SK-N-SH (cell line): ENCODE results near the gene SLC12A6. TPM values are rescaled to one million over a fixed set of nuclear protein-coding genes. Genes with fewer than 3 reads are reported as not detected.

Experiments
- CTCF ChIA-PET: fragments of 300-600, 350-600 bp; formaldehyde crosslinking; extraction: SDS; loops from one replicate; lab custom pipeline; 2021; lab: Yijun Ruan, JAX
- POLR2A ChIA-PET: fragments of 350-600 bp; sonication (Branson Sonifier 250); formaldehyde crosslinking; extraction: SDS; loops from one replicate; lab custom pipeline; 2020; ENCODE audit warnings: antibody characterized with exemption, inconsistent platforms; lab: Yijun Ruan, JAX
- DNase-seq: peaks from one replicate; pipeline ENCODE4 v3.0.0; 2012
- H2AFZ ChIP-seq: fragments of 200-600 bp; sonication (generic); 2 replicates; pipeline ENCODE4 v1.8.1; 2016; ENCODE audit warnings: antibody characterized with exemption, mild to moderate bottlenecking, low read depth
- H3F3A ChIP-seq: fragments of 200-600 bp; sonication (generic); replicated peaks from 2 replicates; pipeline ENCODE3; 2016; ENCODE audit warnings: antibody characterized with exemption, mild to moderate bottlenecking; ENCODE audit not compliant: insufficient read depth
- H3K27ac ChIP-seq, 2 experiments: fragments of 200-500 bp in 1 of 2; fragments of 200-600 bp in 1 of 2; sonication (Bioruptor generic) in 1 of 2; sonication (generic), shearing (Covaris generic) in 1 of 2; 2 replicates each; pipeline versions ENCODE4 v1.5.1 to v1.6.1; 2014 to 2016; ENCODE audit warnings: low read depth in 2 of 2, inconsistent platforms in 1 of 2, low read length in 1 of 2, mild to moderate bottlenecking in 1 of 2, mixed read lengths in 1 of 2
- H3K27me3 ChIP-seq: fragments of 200-600 bp; sonication (generic), shearing (Covaris generic); 2 replicates; pipeline ENCODE4 v1.6.1; 2016; ENCODE audit warnings: mixed run types; ENCODE audit not compliant: insufficient read depth
- H3K36me3 ChIP-seq, 2 experiments: fragments of 200-500 bp in 1 of 2; fragments of 200-600 bp in 1 of 2; sonication (Bioruptor generic) in 1 of 2; sonication (generic) in 1 of 2; replicated peaks in 1 of 2; 2 replicates each; pipeline versions ENCODE3 to v1.5.1; 2014 to 2016; ENCODE audit warnings: low read length in 1 of 2, mild to moderate bottlenecking in 1 of 2; ENCODE audit not compliant: insufficient read depth in 2 of 2, control insufficient read depth in 1 of 2
- H3K4me1 ChIP-seq, 2 experiments: fragments of 200-500 bp in 1 of 2; fragments of 200-600 bp in 1 of 2; sonication (Bioruptor generic) in 1 of 2; sonication (generic), shearing (Covaris generic) in 1 of 2; 2 replicates each; pipeline versions ENCODE4 v1.5.1 to v1.6.1; 2014 to 2016; ENCODE audit warnings: low read depth in 1 of 2, low read length in 1 of 2, mixed run types in 1 of 2; ENCODE audit not compliant: insufficient read depth in 2 of 2, control insufficient read depth in 1 of 2
- H3K4me2 ChIP-seq: fragments of 200-600 bp; sonication (generic), shearing (Covaris generic); 2 replicates; pipeline ENCODE4 v1.6.1; 2017; ENCODE audit warnings: mixed run types
- H3K4me3 ChIP-seq, 2 experiments: fragments of 200-500 bp in 1 of 2; fragments of 200-600 bp in 1 of 2; sonication (Bioruptor generic) in 1 of 2; sonication (generic), shearing (Covaris generic) in 1 of 2; 2 replicates each; pipeline versions ENCODE4 v1.5.1 to v1.8.1; 2014 to 2016; ENCODE audit warnings: low read depth in 2 of 2, inconsistent platforms in 1 of 2, low read length in 1 of 2, mild to moderate bottlenecking in 1 of 2, mixed read lengths in 1 of 2, moderate library complexity in 1 of 2
- H3K79me2 ChIP-seq: fragments of 200-600 bp; sonication (generic); 2 replicates; pipeline ENCODE4 v1.8.1; 2017; ENCODE audit warnings: mild to moderate bottlenecking; ENCODE audit not compliant: insufficient read depth
- H3K9ac ChIP-seq: fragments of 200-600 bp; sonication (generic); 2 replicates; pipeline ENCODE4 v1.6.1; 2017; ENCODE audit warnings: mixed run types
- H3K9me2 ChIP-seq: fragments of 200-600 bp; sonication (generic); 2 replicates; pipeline ENCODE4 v1.6.1; 2017; ENCODE audit warnings: mixed run types
- H3K9me3 ChIP-seq: fragments of 200-600 bp; sonication (generic); 2 replicates; pipeline ENCODE4 v1.6.1; 2017; ENCODE audit warnings: mixed run types, mild to moderate bottlenecking, moderate library complexity
- H4K20me1 ChIP-seq: fragments of 200-600 bp; sonication (generic); 2 replicates; pipeline ENCODE4 v1.6.1; 2017; ENCODE audit warnings: mild to moderate bottlenecking, mixed run types; ENCODE audit not compliant: insufficient read depth
- EP300 ChIP-seq, 2 experiments: IDR thresholded peaks; 2 replicates each; pipeline versions ENCODE4 v1.4.0 to v1.6.1; 2012; ENCODE audit warnings: borderline replicate concordance in 1 of 2, low read depth in 1 of 2, low read length in 1 of 2
- GATA2 ChIP-seq: sonication (generic); formaldehyde crosslinking; IDR thresholded peaks from 2 replicates; pipeline ENCODE4 v1.5.0; 2020; ENCODE audit warnings: mild to moderate bottlenecking, missing genetic modification reagents
- JUND ChIP-seq: IDR thresholded peaks from 2 replicates; pipeline ENCODE4 v1.4.0; 2012
- NFIC ChIP-seq: IDR thresholded peaks from 2 replicates; pipeline ENCODE4 v1.4.0; 2012; ENCODE audit warnings: borderline replicate concordance
- POLR2AphosphoS5 ChIP-seq: IDR thresholded peaks from 2 replicates; pipeline ENCODE4 v1.6.1; 2012; ENCODE audit warnings: low read depth, low read length
- RCOR1 ChIP-seq: fragments of 150-350 bp; IDR thresholded peaks from 2 replicates; pipeline ENCODE4 v1.6.1; 2017; ENCODE audit warnings: antibody characterized with exemption, low read length
- ZBTB33 ChIP-seq: IDR thresholded peaks from 2 replicates; pipeline ENCODE4 v1.4.0; 2012; ENCODE audit warnings: low read depth, borderline replicate concordance
- WGBS: methylation state at CpG from one replicate; pipeline ENCODE4 v1.1.6; 2017; ENCODE audit warnings: low lambda C conversion rate; 5-methylcytosine and 5-hydroxymethylcytosine counted together
- polyA plus RNA-seq, 3 experiments: library from polyadenylated mRNA; depleted of rRNA; stranded (reverse); fragments of >200 nt; gene quantifications; 2 replicates each; pipeline ENCODE4 v1.2.3, GENCODE V29; 2012

The SLC12A6 gene
- polyA plus RNA-seq, 1 of the 3 experiments (the other 2 are of a cell fraction), result 7.7 TPM

- H2AFZ ChIP-seq, result peak overlapping the region; percentile 79; the same call in 1 of the 2 replicates
- no peak overlapping the region for H3K27ac ChIP-seq
- H3K27me3 ChIP-seq, result no peaks in the 10 kb centered on the region
- WGBS, result 88% methylated on average over 15 of the region's 16 CpGs
- H3K4me1 ChIP-seq, result peaks cover 10 to 27% of the 10 kb centered on the region in 2 experiments; a peak in 3 of 4 replicates
- H3K79me2 ChIP-seq, result peaks cover 56% of the 10 kb centered on the region
- H3K4me3 ChIP-seq, result peak overlapping the region; percentile 87
- no peak for DNase-seq
- H4K20me1 ChIP-seq, result no peaks in the 10 kb centered on the region
- ChIA-PET CTCF (interaction anchor here (1.1 to 2.1 kb wide), 4 partner anchors 8 to 127 kb away, joined by 3 to 9 read pairs (median 6); partner anchors contain the start of genes KATNBL1 and LPCAT4), POLR2A (interaction anchor here (1.8 to 3.3 kb wide), 2 partner anchors 31 to 297 kb away, joined by 4 to 19 read pairs; partner anchors contain the start of genes AVEN and LPCAT4)
- peaks cover 26% of the 10 kb centered on the region for H3F3A ChIP-seq
- TF ChIP-seq ZBTB33, result no peak
- no peak for TF ChIP-seq JUND
- no peak for TF ChIP-seq GATA2 (CRISPR knock-in tag)
- no peak for TF ChIP-seq EP300 (IDR thresholded peaks at IDR 0.05; ENCODE audit: borderline replicate concordance in 1 of 2, low read depth in 1 of 2, low read length in 1 of 2)
- no peak for TF ChIP-seq POLR2AphosphoS5
- no peak for TF ChIP-seq RCOR1
- TF ChIP-seq, all 33 proteins: peak for 0
- Histone ChIP-seq H3K9me2 (no peaks in the 10 kb centered on the region), H3K9ac (peak overlapping the region; percentile 80; the same call in 1 of the 2 replicates), H3K9me3 (no peaks in the 10 kb centered on the region), H3K4me2 (peak overlapping the region; percentile 93), H3K36me3 (peaks cover 19 to 32% of the 10 kb centered on the region in 2 experiments)
These were observed 1.2 kb downstream of the SLC12A6 start for GRCh38 chr15:34336231-34336990.

- 89% methylated on average over 3 of the region's 3 CpGs for WGBS
- CTCF ChIA-PET, result interaction anchor here (1.8 to 2.1 kb wide), 2 partner anchors 32 to 126 kb away, joined by 4 to 9 read pairs; partner anchors contain the start of genes KATNBL1 and LPCAT4
- Histone ChIP-seq H3K9ac (no peak overlapping the region; the same call in 1 of the 2 replicates), H3F3A (peaks cover 24% of the 10 kb centered on the region), H3K27me3 (no peaks in the 10 kb centered on the region), H3K36me3 (peaks cover 13 to 22% of the 10 kb centered on the region in 2 experiments), H4K20me1 (no peaks in the 10 kb centered on the region), H3K27ac (peak overlapping the region in 1 of 2 experiments; percentile 34; a peak in 1 of 4 replicates), H3K4me3 (peak overlapping the region in 1 of 2 experiments; percentile 46; a peak in 2 of 4 replicates), H3K9me3 (no peaks in the 10 kb centered on the region), H3K4me2 (peak overlapping the region; percentile 93), H3K4me1 (peaks cover 10 to 27% of the 10 kb centered on the region in 2 experiments; a peak in 3 of 4 replicates), H3K9me2 (no peaks in the 10 kb centered on the region), H2AFZ (peak overlapping the region; percentile 58), H3K79me2 (peaks cover 46% of the 10 kb centered on the region)
- no peak for DNase-seq
- POLR2A ChIA-PET, result no interaction called here
- TF ChIP-seq NFIC (no peak), EP300 (IDR thresholded peaks at IDR 0.05; ENCODE audit: borderline replicate concordance in 1 of 2, low read depth in 1 of 2, low read length in 1 of 2) (no peak)
These were observed 2.2 kb downstream of the SLC12A6 start for GRCh38 chr15:34335176-34336032.
